Left ventricle myocardium inferior (tissue), 1 donor: ENCODE measurements around the gene SLC6A9. TPM values are rescaled to one million over a fixed set of nuclear protein-coding genes. Genes with fewer than 3 reads are reported as not detected.
A peak's percentile ranks its signal among the peaks of the same experiment; 100 is the strongest.

Source experiments
- DNase-seq: peaks from one replicate; pipeline ENCODE4 v3.0.0-alpha.2; 2020
- H3K27ac ChIP-seq: fragments of 200-600 bp; replicated peaks from 2 replicates; pipeline ENCODE4 v1.8.0; 2021
- H3K27me3 ChIP-seq: fragments of 200-600 bp; 2 replicates; pipeline ENCODE4 v1.8.0; 2021; ENCODE audit warnings: low read depth
- H3K36me3 ChIP-seq: fragments of 200-600 bp; 2 replicates; pipeline ENCODE4 v1.8.0; 2021
- H3K4me1 ChIP-seq: fragments of 200-600 bp; 2 replicates; pipeline ENCODE4 v1.8.0; 2021
- H3K4me3 ChIP-seq: fragments of 200-600 bp; 2 replicates; pipeline ENCODE4 v1.8.0; 2021; ENCODE audit warnings: mild to moderate bottlenecking, moderate library complexity
- H3K9me3 ChIP-seq: fragments of 200-600 bp; replicated peaks from 2 replicates; pipeline ENCODE4 v1.8.0; 2021
- CTCF ChIP-seq: fragments of 200-600 bp; IDR thresholded peaks from 2 replicates; pipeline ENCODE4 v1.8.0; 2021; ENCODE audit warnings: antibody characterized with exemption, mild to moderate bottlenecking, borderline replicate concordance
- intact Hi-C: fragments of 100-400 bp; cut with micrococcal nuclease; formaldehyde crosslinking; loops from one replicate; pipeline ENCODE4 v1.11.0; 2022
- total RNA-seq: library from RNA; stranded (reverse); fragmentation: NEBNext Ultra II Directional; extraction: Animal tissue kit (Norgen Biotek cat#: 25700); gene quantifications from one replicate; pipeline ENCODE4 v1.2.1, GENCODE V29; 2021
- donor health status: DM: no; HTN: yes; CAD: no; lungs with severe emphysema.

SLC6A9 gene
- total RNA-seq, 1 donor from 2014 or later = 1.2 TPM

- Histone ChIP-seq H3K27ac (no peak overlapping the region), H3K36me3 (no peaks in the 10 kb centered on the region), H3K4me1 (peaks cover 20% of the 10 kb centered on the region), H3K9me3 (no peaks in the 10 kb centered on the region), H3K27me3 (no peaks in the 10 kb centered on the region), H3K4me3 (no peak overlapping the region)
- intact Hi-C loops = no loop called here
- DNase-seq = no peak
- TF ChIP-seq CTCF = no peak
Observed at GRCh38 chr1:43993206-43993914, 37.9 kb downstream of the SLC6A9 start.

GRCh38 chr1:43992232-43992995 lies 38.8 kb downstream of the SLC6A9 start:
- Histone ChIP-seq H3K4me3 (peak overlapping the region; percentile 84), H3K27ac (peak overlapping the region; percentile 68), H3K27me3 (no peaks in the 10 kb centered on the region), H3K9me3 (no peaks in the 10 kb centered on the region), H3K4me1 (peaks cover 20% of the 10 kb centered on the region), H3K36me3 (no peaks in the 10 kb centered on the region)
- intact Hi-C loops = no loop called here
- DNase-seq = no peak
- TF ChIP-seq CTCF = no peak

- peak; percentile 19 for TF ChIP-seq CTCF
- peak; percentile 86 for DNase-seq
- Histone ChIP-seq H3K36me3 (no peaks in the 10 kb centered on the region), H3K9me3 (no peaks in the 10 kb centered on the region), H3K27ac (peak within 1 kb of the TSS; percentile 68), H3K4me1 (peaks cover 20% of the 10 kb centered on the region), H3K27me3 (no peaks in the 10 kb centered on the region), H3K4me3 (peak within 1 kb of the TSS; percentile 84)
- intact Hi-C loops = no loop called here
Observed at GRCh38 chr1:43991476-43992231, 39.6 kb downstream of the SLC6A9 start, which contains the start of gene CCDC24. Gene CCDC24, plus strand, starts transcription at chr1:43991599. Its CDS starts 280 bp downstream, at chr1:43991879.

- peak overlapping the region; percentile 84 for H3K4me3 ChIP-seq
- H3K27ac ChIP-seq = peak overlapping the region; percentile 68
- peaks cover 20% of the 10 kb centered on the region for H3K4me1 ChIP-seq
- no peak for TF ChIP-seq CTCF
- intact Hi-C loops = no loop called here
- no peaks in the 10 kb centered on the region for H3K27me3 ChIP-seq
- H3K36me3 ChIP-seq = no peaks in the 10 kb centered on the region
- DNase-seq = no peak
- H3K9me3 ChIP-seq = no peaks in the 10 kb centered on the region
Observed at GRCh38 chr1:43991200-43991475, 40.1 kb downstream of the SLC6A9 start.

GRCh38 chr1:43990271-43991199 lies 40.7 kb downstream of the SLC6A9 start:
- Histone ChIP-seq H3K27me3 (no peaks in the 10 kb centered on the region), H3K9me3 (no peaks in the 10 kb centered on the region), H3K4me3 (peak overlapping the region; percentile 84), H3K27ac (peak overlapping the region; percentile 68), H3K36me3 (no peaks in the 10 kb centered on the region), H3K4me1 (peaks cover 20% of the 10 kb centered on the region)
- no peak for DNase-seq
- intact Hi-C loops = no loop called here
- TF ChIP-seq CTCF = no peak
